Progenitor cell of endocrine pancreas (in vitro differentiated cells): ENCODE data around the gene SAAL1. TPM values are rescaled to one million over a fixed set of nuclear protein-coding genes. Genes with fewer than 3 reads are reported as not detected.

Source experiments
- DNase-seq: peaks from one replicate; pipeline ENCODE4 v3.0.0; 2021; ENCODE audit warnings: low spot score; ENCODE audit not compliant: unreplicated experiment
- H3K27ac Mint-ChIP-seq: 2 replicates; pipeline ENCODE4 v1.8.0; 2021; ENCODE audit warnings: mild to moderate bottlenecking, moderate library complexity, mixed read lengths
- H3K27me3 Mint-ChIP-seq: 2 replicates; pipeline ENCODE4 v1.8.0; 2021; ENCODE audit warnings: mixed read lengths
- H3K36me3 Mint-ChIP-seq: 2 replicates; pipeline ENCODE4 v1.8.0; 2022; ENCODE audit warnings: mixed read lengths; ENCODE audit not compliant: insufficient read depth
- H3K4me1 Mint-ChIP-seq: 2 replicates; pipeline ENCODE4 v1.8.0; 2021; ENCODE audit warnings: low read depth, mixed read lengths
- H3K4me3 Mint-ChIP-seq: 2 replicates; pipeline ENCODE4 v1.8.0; 2021; ENCODE audit warnings: low read depth, mild to moderate bottlenecking, moderate library complexity, mixed read lengths
- H3K9me3 Mint-ChIP-seq: 2 replicates; pipeline ENCODE4 v1.8.0; 2021; ENCODE audit warnings: low read depth, mixed read lengths
- total RNA-seq: library from RNA; stranded (reverse); gene quantifications from 2 replicates; pipeline ENCODE4 v1.2.1, GENCODE V29; 2021
- TF ChIP-seq, protein P1 (sequence below): fragments of 200-600 bp; sonication (generic); IDR thresholded peaks from one replicate; pipeline ENCODE4 v1.5.0; 2021; ENCODE audit warnings: antibody characterized with exemption, mild to moderate bottlenecking; ENCODE audit not compliant: unreplicated experiment

Gene SAAL1
- total RNA-seq, 1 donor from 2014 or later = 28.3 TPM

- peaks cover 6% of the 10 kb centered on the region for H3K4me1 Mint-ChIP-seq
- H3K27ac Mint-ChIP-seq = no peak overlapping the region
- DNase-seq = no peak
- peaks cover 16% of the 10 kb centered on the region for H3K36me3 Mint-ChIP-seq
- H3K4me3 Mint-ChIP-seq = no peak overlapping the region
- TF ChIP-seq, protein P1, sequence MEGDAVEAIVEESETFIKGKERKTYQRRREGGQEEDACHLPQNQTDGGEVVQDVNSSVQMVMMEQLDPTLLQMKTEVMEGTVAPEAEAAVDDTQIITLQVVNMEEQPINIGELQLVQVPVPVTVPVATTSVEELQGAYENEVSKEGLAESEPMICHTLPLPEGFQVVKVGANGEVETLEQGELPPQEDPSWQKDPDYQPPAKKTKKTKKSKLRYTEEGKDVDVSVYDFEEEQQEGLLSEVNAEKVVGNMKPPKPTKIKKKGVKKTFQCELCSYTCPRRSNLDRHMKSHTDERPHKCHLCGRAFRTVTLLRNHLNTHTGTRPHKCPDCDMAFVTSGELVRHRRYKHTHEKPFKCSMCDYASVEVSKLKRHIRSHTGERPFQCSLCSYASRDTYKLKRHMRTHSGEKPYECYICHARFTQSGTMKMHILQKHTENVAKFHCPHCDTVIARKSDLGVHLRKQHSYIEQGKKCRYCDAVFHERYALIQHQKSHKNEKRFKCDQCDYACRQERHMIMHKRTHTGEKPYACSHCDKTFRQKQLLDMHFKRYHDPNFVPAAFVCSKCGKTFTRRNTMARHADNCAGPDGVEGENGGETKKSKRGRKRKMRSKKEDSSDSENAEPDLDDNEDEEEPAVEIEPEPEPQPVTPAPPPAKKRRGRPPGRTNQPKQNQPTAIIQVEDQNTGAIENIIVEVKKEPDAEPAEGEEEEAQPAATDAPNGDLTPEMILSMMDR = no peak
- H3K9me3 Mint-ChIP-seq = no peaks in the 10 kb centered on the region
- H3K27me3 Mint-ChIP-seq = no peaks in the 10 kb centered on the region
These were observed 4.8 kb downstream of the SAAL1 start for GRCh38 chr11:18100926-18101656.

GRCh38 chr11:18093959-18094358 is 11.9 kb downstream of the SAAL1 start:
- DNase-seq = no peak
- Mint-ChIP-seq H3K27me3 (no peaks in the 10 kb centered on the region), H3K4me3 (no peak overlapping the region), H3K4me1 (no peaks in the 10 kb centered on the region), H3K9me3 (no peaks in the 10 kb centered on the region), H3K36me3 (peaks cover 17% of the 10 kb centered on the region), H3K27ac (no peak overlapping the region)
- TF ChIP-seq, protein P1 = no peak

- Mint-ChIP-seq H3K9me3 (no peaks in the 10 kb centered on the region), H3K36me3 (peaks cover 25% of the 10 kb centered on the region), H3K27ac (no peak overlapping the region), H3K27me3 (no peaks in the 10 kb centered on the region), H3K4me1 (no peaks in the 10 kb centered on the region), H3K4me3 (no peak overlapping the region)
- TF ChIP-seq, protein P1 = no peak
- no peak for DNase-seq
These were observed 14.2 kb downstream of the SAAL1 start for GRCh38 chr11:18091731-18092130.

DNA sequence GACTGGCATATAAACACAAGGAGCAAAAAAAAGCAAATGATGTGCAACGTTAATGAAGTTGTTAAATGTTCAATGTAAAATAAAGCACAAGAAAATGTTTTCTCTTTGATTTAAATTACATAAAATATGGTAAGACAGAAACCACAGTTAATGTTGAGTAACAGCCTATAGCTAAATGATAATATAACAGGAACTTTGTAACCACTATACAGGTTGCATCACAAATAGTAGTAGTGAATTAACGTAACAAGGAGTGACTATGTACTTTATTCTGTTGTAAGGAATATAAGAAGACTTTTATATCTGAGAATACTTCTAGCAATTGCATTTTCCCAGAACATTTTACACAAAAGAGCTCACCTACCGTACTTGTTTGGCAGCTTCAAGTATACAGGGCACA is 16.9 kb downstream of the SAAL1 start:
- TF ChIP-seq, protein P1 = no peak
- no peak overlapping the region for H3K27ac Mint-ChIP-seq
- H3K9me3 Mint-ChIP-seq = no peaks in the 10 kb centered on the region
- H3K36me3 Mint-ChIP-seq = peaks cover 21% of the 10 kb centered on the region
- H3K4me1 Mint-ChIP-seq = no peaks in the 10 kb centered on the region
- no peak overlapping the region for H3K4me3 Mint-ChIP-seq
- no peak for DNase-seq
- no peaks in the 10 kb centered on the region for H3K27me3 Mint-ChIP-seq

DNA sequence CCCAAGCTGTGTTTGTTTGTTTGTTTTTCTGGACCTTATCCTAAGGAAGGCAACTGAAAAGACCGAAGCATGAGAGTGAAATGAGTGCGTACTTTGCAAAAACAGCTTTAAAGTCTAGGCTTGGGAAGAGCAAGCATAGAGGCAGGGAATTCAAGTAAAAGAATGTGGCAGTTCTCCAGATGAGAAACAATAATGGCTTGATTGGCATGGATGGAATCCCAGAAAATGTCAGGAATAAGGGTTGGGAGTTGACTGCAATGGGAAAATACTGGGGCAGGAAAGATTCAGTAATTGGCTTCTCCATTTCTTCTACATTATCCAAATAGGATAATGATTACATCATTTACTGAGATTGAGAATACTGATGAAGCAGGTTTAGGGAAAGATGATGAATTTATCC is 17.5 kb downstream of the SAAL1 start:
- Mint-ChIP-seq H3K27me3 (no peaks in the 10 kb centered on the region), H3K9me3 (no peaks in the 10 kb centered on the region), H3K36me3 (peaks cover 20% of the 10 kb centered on the region), H3K4me3 (no peak overlapping the region), H3K27ac (no peak overlapping the region), H3K4me1 (no peaks in the 10 kb centered on the region)
- TF ChIP-seq, protein P1 = no peak
- DNase-seq = no peak
